HG02938 (cell line): ENCODE results near the gene FSTL1.

Source experiments
- ATAC-seq: cut with Tn5 transposase; IDR thresholded peaks from one replicate; pipeline ENCODE4 v1.9.1; 2021; ENCODE audit warnings: mild to moderate bottlenecking, moderate library complexity; ENCODE audit not compliant: unreplicated experiment

Gene FSTL1

DNA sequence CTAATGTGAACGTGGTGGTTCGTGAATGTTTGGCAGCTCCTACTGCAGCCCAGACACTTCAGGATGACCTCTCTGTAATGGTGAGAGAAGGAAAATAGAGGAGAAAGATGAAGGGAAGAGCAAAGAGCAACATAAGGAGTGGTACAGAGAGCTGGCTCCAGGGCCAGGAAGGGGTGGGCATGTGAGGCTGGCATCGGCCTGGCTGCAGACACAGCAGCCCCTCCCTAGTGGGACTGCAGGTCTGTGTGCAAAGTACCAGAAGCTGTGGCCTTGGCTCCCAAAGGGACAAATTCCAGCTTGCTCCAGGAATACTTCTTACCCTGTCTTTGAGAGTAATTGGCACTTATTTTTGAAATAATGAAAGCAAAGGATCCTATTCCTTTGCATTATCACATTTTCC is 10.0 kb downstream of the FSTL1 start:
- ATAC-seq = no peak

DNA sequence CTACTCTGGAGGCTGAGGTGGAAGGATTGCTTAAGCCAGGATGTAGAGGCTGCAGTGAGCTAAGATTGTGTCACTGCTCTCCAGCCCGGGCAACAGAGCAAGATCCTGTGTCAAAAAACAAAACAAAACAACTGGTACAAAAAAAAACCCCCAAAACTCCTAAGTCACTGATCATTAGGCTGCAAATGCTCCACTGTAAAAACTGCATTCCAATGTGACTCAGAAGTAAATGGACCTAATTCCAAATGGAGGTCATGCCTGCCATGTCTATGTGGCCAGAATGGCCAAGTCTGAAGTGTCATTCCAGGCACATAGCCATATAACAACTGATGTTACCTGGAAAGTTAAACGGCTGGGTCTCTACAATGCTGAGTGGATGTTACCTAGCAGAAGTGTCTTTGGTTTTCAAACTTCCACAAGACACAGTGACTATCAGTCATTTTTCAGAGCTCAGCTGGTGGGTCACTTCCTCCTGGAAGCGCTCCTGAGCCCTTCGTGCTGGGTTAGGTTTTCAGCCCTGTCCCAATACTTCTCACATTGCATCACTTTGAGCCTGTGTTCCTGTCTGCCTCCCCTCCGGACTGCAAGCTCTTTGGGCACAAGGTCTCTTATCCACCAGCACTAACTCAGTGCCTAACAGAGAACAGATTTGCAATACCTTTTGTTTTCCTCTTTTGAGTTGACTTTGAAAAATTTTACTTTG is 10.6 kb downstream of the FSTL1 start:
- no peak for ATAC-seq

DNA sequence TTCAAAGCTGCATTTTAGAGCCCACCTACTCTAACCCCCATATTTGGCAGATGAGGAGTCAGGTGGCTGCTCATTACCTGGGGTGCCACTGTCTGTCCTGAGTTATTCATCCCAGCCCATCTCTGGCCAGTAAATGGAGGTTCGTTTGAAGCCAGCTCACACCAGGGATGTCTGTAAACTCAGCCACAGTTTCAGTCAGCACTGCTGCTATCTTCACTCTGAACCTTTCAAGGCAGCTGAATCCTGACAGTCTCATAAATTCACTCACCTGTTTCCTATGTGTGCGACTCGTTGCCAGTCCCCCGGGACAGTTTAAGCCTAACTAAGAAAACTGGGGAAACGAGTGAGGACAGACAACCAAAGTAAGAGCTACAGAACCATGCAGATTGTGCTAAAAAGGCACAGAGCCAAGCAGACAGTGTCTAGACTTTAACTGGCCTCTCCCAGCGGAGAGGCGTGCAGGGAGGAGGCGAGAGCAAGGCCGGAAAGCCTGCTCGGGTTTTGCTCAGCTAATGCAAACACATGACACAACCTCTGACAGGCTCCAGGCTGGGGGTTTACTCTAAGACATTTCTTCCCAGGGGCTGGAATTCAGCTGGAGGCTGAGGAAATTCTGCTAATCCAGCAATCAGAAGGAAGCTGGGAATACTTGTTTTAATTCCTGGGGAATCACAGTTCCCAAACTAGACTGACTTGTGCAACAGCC is 12.0 kb downstream of the FSTL1 start:
- ATAC-seq = no peak

DNA sequence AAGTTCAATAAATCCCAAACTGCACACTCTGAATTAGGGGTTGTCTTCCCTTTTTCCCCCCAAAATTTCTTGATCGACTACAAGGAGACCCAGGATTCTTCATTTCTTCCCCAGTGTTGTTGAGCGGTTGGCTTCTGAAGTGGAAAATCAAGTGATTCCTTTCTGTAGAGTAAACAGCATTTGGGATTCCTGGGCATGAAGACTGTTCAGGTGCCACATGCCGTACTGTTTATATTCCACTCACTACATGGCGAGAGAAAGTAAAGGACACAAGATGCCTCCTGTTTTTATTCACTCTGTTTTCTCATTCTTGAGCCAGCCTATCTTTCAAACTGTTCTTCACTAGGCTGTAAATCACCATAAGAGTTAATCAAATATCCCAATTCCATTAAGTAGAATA is 12.6 kb downstream of the FSTL1 start:
- no peak for ATAC-seq

DNA sequence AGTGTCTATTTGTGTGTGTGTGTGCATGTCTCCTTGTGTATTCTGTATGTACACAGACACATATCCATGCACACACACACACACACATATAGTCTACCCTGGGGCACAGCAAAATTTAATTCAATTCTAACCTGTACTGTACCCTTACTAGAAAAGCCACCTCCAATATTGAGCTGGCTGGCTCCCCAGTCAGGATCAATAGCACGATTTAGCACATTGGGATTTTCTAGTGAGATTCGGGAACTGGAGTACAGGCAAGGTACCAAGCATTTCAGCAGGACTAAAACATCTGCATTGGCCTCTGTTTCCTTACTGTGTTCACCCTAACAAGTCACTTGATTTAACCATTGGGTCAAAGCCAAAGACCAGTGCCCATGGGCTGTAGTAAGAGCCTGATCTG is 13.2 kb downstream of the FSTL1 start:
- ATAC-seq = no peak

DNA sequence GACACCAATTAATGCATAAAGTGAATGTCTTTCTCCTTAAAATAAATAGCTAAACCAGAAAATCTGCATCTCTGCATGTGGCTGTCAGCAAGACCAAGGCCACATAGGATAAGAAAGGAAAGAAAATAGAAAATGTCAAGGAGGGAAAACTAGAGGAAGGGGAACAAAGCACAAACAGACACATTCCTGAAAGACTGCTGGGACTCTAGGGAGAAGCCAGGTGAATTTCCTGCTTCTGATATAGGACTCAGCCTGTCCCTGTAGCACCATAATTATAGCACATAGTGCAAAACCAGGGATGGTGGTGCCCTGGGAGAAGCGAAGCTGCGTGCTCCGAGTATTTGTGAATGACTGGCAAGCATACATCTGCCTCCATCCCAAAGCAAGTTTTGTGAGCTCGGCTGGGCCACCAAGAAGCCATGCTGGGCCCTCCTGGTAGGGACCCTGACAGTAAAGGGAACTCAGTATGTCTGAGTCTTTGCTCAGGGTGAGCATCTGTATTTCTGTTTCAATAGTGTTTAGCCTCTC is 14.2 kb downstream of the FSTL1 start:
- ATAC-seq = no peak

DNA sequence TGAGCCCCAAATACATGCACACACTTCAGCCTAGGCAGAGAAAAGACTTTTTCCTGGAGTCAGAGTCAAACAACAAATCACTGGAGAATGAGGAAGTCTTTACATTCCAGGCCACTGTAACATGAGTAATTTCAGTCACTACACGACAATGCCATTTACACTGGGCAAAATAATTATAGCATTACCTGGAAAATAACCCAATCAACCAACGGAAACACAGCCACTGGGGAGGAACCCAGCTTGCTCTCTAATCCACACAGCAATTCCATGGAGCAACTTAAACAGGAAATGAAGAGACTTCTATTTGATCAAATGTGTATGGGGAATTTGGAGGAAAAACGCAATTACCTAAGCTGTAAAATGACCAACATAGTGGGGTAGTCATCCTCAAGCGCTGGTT is 15.2 kb downstream of the FSTL1 start:
- no peak for ATAC-seq

DNA sequence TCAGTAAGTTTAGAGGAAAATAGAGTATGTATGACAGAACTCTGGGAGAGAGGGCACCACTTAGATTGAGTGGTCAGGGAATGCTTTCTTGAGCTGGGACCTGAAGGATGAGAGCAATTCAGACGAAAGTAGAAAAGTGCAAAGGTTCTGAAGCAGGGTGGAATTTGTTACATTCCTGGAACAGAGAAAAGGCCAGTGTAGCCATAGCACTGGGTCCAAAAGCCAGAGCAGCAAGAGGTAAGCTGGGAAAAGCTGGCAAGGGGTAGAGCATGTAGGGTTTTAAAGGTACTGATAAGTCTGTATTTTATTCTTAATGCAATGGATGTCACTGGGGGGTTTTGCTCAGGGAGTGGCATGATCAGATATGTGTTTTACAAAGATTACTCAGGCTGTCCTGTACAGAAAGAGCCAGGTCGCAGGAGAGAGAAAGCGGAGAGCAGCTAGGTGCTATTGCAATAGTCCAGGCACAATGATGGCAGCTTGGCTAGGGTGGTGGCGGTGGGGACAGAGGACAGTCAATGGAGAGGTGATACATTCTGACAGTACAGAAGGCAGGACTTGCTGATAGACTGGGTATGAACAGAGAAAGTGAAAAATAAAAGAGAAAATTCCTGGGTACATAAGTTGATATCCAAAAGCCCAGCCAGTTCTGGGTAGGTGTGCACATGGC is 17.0 kb downstream of the FSTL1 start:
- ATAC-seq = no peak

DNA sequence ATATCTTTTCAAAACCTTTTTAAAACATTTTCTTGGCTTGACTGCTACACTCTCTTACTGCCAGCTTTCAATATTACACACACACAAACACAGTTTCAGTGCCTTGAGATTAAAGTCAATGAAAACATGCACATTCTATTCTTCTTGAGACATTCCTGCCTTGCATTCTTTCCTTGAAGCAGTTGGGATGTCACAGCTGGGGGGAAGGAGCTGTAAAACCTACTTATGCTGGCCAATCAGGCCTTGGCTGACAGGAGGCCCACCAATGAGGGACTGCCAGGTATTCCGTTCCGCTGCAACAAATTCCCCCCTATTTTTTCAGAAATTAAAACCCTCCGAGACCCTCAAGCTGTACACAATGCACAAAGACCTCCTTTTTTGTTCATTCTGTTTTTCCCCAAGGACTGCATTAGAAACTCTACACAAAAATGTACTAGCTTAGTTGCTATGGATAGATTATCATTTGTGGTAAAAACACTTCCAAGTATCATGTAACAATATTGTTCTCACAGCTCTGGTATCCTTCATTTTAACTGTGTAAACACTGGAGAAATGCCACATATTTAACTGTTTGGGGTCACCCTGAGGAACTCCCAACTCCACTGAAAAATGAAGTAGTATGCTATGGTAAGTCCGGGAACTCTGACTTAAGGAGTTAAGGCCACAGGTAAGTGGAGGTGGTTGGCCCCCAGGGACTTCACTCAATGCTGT is 18.5 kb downstream of the FSTL1 start:
- ATAC-seq = no peak

DNA sequence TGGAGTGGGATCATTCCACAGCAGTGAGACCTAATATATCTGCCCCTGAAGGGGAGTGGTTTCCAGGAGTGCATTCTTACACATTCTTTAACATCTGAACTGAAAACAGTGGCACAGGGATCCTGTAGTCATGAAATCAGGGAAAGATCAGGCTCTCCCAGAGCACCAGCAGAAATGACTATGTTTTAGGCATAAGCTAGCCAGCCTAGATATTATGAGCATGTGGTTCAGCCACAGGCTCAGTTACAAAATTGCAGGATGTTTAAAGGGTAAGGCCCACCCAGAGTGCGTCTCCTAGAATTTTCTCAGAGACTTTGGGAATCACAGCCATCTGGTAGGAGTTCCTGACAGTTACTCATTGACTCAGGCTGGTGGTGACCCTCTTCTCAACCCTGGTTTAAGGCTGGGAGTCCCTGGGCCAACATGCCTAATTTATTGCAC is 20.9 kb downstream of the FSTL1 start:
- no peak for ATAC-seq

DNA sequence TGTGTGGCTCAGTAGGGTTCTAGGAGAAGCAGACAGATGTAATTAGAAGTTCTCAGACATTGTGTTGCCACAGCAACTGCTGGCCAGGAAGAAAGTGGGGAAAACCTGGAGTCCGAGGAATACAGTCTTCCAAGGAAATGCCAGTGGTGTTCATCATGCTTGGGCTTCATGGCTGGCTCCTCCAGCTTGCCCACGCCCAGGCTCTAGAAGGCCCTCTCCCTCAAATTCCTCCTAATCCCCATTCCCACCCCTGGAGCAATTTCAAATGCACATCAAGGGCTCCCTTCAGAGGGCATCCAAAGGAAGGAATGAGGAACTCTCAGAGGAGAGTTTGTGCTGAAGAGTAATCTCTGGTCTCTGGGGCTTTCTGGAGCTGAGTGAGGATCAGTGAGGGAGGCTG is 21.9 kb downstream of the FSTL1 start:
- ATAC-seq = no peak

DNA sequence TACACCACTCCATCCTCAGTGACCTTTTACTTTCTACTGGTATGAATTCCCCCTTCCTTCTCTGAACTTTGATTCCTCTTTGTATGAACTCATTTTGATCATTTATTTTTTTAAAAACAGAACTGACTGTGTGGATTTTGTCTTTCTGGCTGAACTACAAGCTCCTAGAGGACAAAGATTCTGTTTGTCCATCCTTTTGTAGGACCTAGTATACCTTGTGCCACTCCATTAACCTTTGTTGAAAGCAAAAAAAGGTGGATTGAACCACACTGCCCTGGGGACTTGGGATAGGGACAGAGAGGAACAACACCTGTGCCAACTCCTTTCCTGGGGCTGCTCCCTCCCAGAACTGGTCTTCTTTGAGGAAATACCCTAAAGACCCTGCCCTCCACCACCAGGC is 23.6 kb downstream of the FSTL1 start:
- ATAC-seq = no peak

DNA sequence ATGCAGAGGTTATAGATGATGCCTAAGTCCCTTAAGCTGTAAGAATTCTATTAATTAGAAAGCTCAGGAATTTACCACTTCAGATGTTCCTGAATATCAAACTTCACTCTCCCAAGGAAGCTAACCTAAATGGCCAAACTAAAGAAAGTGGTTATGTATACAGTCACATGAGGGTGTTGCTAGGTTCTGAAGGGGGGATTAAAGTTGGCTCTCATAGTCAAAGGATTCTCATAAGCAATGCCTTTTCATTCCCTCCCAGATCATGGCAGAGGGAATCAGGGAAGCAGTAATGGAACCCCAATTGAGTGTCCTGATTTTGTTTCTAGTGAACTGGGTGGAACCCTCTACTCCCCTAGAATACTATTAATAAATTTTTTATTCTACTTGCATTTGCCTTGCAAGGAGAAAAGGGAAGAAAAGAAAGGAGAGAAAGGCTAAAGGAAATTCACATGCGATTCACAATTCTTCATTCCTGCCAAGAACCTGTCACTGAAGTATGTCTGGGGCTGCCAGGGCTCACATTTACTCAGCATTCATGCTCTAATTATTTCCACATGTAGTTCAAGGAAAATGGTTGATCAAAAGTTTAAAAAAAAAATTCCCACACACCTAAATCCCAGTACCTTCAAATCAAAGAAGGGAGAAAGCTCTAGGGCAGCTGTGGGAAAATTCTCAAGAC is 25.1 kb downstream of the FSTL1 start:
- no peak for ATAC-seq

DNA sequence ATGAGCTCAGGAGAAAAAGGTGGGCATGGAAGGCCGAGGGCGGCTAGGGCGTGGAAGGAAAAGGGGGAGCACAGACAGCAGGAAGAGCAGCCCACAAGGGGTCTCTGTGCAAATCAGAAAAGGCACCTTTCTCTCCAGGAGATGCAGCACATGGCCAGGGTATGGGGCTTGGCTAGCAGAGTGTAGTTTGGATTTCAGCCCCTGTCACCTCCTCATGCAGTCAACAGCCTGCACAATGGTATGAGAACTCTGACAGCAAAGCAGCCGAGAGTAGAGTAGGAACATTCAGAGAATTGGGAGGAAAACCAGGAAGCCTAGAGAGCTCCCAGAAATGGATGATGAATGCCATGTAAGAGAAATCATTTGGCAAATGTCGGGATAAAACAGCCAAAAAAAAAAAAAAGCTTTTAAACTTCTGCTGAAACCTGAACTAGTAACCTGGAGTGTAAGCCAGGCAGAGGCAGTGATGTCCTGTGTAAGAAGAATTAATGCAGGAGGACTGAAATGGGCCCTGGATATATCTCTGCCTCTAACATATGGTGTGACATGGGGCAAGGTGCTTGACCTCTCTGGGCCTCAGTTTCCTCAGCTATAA is 25.7 kb downstream of the FSTL1 start:
- ATAC-seq = no peak

DNA sequence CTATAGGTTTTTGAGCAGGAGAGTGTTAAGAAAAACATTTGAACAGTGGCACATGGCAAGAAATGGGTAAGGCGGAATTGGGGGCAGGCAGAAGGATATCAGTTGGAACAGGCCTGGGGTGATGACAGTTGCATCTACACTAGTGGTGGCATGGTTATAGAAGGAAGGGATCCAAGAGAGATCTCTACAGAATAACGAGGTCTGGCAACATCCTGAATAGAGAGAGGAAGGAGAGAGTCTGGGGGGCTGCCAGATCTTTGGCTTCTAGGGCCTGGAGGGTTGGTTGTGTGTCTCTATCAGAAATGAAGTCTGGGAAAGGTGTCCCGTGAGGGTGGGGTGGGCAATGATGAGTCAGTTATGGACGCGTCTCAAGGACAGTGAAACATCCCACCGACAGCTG is 26.3 kb downstream of the FSTL1 start:
- ATAC-seq = no peak

DNA sequence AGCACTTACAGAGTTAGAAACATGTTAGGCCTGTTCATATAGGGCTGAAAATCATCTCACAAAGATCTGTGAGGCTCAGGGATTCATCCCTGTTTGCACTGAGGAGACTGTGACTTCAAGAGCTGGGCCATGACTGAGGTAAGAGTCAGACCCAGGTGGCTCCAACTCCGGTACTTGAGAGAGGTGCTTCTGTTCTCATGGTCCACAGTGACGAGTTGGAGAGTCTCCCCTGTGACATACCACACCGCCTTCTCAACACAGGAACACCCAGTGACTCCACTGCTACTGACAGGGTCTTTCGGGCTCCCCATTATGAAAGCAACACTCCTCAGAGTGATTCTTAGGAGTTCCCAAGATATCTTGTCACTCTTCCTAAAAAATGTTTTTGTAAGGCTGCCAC is 27.4 kb downstream of the FSTL1 start:
- ATAC-seq = no peak

DNA sequence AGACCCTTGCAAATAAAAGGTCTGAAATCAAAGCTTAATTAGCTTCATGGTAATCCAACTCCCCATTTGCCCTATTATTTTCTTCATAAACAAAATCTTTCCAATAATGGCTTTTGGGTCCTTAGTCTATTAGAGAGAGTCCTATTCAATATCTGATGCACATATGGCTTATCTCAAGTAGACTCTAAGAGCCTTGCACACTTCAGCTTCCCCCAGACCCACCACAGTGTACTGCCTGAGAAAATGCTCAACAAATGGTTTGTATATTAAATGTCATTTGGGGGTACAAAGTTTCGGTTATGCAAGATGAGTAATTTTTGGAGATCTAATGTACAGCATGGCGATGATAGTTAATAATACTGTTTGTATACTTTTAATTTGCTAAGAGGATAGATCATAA is 28.9 kb downstream of the FSTL1 start:
- no peak for ATAC-seq

DNA sequence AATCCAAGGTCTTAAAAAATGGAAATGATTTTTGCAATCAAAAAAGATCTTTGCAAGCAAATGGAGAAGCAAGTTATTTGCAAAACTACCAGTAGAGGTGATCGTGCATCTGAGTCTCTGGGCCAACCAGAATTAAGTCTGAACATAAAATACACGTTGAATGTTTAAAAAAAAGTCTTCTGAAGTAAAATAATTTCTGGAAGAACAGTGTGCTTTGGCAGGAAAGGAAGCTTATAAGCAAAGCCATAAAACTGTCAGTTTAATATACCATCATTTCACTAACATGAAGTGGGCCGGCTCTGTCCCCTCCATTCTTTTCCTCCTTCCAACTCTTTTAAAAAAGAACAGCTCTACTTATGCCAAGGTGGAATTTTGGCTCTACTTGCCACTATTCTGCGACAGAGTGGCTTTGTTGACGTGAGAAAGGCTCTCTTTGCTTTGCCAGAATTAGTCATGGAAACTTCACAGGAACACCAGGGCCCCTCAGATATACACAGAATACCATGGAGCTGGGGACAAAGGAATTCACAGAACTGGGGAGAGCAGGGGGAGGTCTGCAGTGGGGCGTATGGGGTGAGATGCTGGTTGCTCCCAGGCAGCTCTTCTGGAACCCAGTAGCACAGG is 29.8 kb downstream of the FSTL1 start:
- ATAC-seq = no peak

DNA sequence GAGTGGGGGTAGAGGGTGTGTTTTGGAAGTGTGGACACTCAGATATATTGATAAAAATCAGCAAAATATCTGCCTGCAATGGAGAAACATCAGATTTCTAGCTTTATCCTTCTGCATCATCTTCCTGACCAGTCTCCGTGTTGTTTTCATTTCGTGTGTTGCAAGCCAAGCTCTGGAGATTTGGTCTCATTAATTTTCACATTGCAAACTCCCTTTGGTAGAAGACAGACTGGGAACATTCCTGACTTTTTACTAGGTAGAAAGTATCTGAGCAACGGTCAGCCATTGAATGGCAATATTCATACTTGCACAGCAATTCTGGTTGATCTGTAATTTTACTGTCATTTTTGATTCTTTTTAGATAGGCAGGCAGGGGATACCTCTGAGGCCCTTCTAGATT is 30.4 kb downstream of the FSTL1 start:
- no peak for ATAC-seq

DNA sequence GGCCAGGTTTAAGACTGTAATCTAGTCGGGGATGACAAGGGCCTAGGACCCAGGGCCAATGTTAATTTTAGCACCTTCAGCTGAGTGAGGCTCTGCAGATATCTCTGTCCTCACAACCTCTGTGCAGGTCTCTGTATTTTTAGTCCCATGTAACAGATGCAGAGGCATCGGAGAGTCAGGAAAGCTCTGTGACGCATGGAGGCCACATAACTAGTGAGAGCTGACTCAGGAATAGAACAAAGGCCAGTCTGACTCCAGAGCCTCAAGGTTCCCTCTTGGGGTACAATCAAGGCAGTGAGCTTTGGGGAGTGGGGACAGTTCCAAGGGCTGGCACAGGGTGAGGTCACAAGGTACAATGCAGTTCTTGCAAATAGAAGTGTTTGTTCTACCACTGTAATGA is 31.0 kb downstream of the FSTL1 start:
- no peak for ATAC-seq
